Activated CD8-positive, alpha-beta memory T cell treated with anti-CD3 and anti-CD28 coated beads for 1 hour (primary cell): ENCODE results near the gene GALT.

Source experiments
- DNase-seq, 2 donors: peaks; one replicate each; pipeline ENCODE4 v3.0.0-alpha.2; 2020; ENCODE audit warnings: low read depth in 1 of 2; ENCODE audit errors: extremely low read depth in 1 of 2

GALT gene

GRCh38 chr9:34651321-34651720 is 4.8 kb downstream of the GALT start:
- DNase-seq: no peak

GRCh38 chr9:34651876-34652601 is 5.6 kb downstream of the GALT start, which contains the start of gene IL11RA:
Gene IL11RA, plus strand, starts transcription at chr9:34652185. Its CDS starts 3,033 bp downstream, at chr9:34655218.
- DNase-seq: no peak

GRCh38 chr9:34652602-34653000 is 6.1 kb downstream of the GALT start:
- DNase-seq: no peak

- no peak for DNase-seq
Observed at GRCh38 chr9:34653151-34654072, 6.9 kb downstream of the GALT start.

- no peak for DNase-seq
Observed at GRCh38 chr9:34654323-34655051, 8.0 kb downstream of the GALT start.

- no peak for DNase-seq
Observed at GRCh38 chr9:34655394-34655793, 8.9 kb downstream of the GALT start.

- no peak for DNase-seq
Observed at GRCh38 chr9:34656992-34657391, 10.5 kb downstream of the GALT start.

GRCh38 chr9:34658461-34658860 is 12.0 kb downstream of the GALT start:
- no peak for DNase-seq

- no peak for DNase-seq
Observed at GRCh38 chr9:34659592-34660253, 13.2 kb downstream of the GALT start.

GRCh38 chr9:34662526-34663302 is 16.2 kb downstream of the GALT start, which contains the start of gene CCL27:
Gene CCL27, minus strand, starts transcription at chr9:34662657. Its CDS starts 24 bp downstream, at chr9:34662633.
- no peak for DNase-seq

GRCh38 chr9:34663303-34663605 is 16.8 kb downstream of the GALT start:
- DNase-seq: no peak

- peak in 1 of 2 donors; percentile 54 for DNase-seq
Observed at GRCh38 chr9:34664281-34665066, 18.0 kb downstream of the GALT start.

GRCh38 chr9:34665067-34665380 is 18.5 kb downstream of the GALT start:
- no peak for DNase-seq

- peak; percentile 74 to 81 for DNase-seq
Observed at GRCh38 chr9:34665381-34666250, 19.1 kb downstream of the GALT start.

- no peak for DNase-seq
Observed at GRCh38 chr9:34669809-34670562, 23.5 kb downstream of the GALT start.

- DNase-seq: no peak
Observed at GRCh38 chr9:34671307-34671706, 24.8 kb downstream of the GALT start.

GRCh38 chr9:34674440-34674839 is 28.0 kb downstream of the GALT start:
- DNase-seq: no peak
